ENCODE measurements around the gene CDH22.
A peak's percentile ranks its signal among the peaks of the same experiment; 100 is the strongest.

Gene CDH22

GRCh38 chr20:46308258-46309157 is at the start of gene CDH22:
Gene CDH22, minus strand, starts transcription at chr20:46308498. Its CDS starts 57,204 bp downstream, at chr20:46251294.
- no peak within 1 kb of the TSS for H3K4me3 ChIP-seq (ENCODE audit: low read depth, low read length)
- no peak for DNase-seq (ENCODE audit: low read depth)
- peak; percentile 30 for TF ChIP-seq CTCF (IDR thresholded peaks at IDR 0.05; ENCODE audit: control insufficient read depth, extremely low read depth, insufficient read depth)

- TF ChIP-seq CTCF (IDR thresholded peaks at IDR 0.05; ENCODE audit: control insufficient read depth, extremely low read depth, insufficient read depth), result no peak
- no peak for DNase-seq (ENCODE audit: low read depth)
- no peak overlapping the region for H3K4me3 ChIP-seq (ENCODE audit: low read depth, low read length)
These were observed 48.8 kb upstream of the CDH22 start for GRCh38 chr20:46357030-46357514.

- no peak for TF ChIP-seq CTCF (IDR thresholded peaks at IDR 0.05; ENCODE audit: control insufficient read depth, extremely low read depth, insufficient read depth)
- no peak for DNase-seq (ENCODE audit: low read depth)
- no peak overlapping the region for H3K4me3 ChIP-seq (ENCODE audit: low read depth, low read length)
These were observed 48.1 kb upstream of the CDH22 start for GRCh38 chr20:46356195-46357029.

- no peak for DNase-seq (ENCODE audit: low read depth)
- TF ChIP-seq CTCF (IDR thresholded peaks at IDR 0.05; ENCODE audit: control insufficient read depth, extremely low read depth, insufficient read depth), result no peak
- H3K4me3 ChIP-seq (ENCODE audit: low read depth, low read length), result no peak overlapping the region
These were observed 47.5 kb upstream of the CDH22 start for GRCh38 chr20:46355778-46356177.

GRCh38 chr20:46354920-46355654 is 46.8 kb upstream of the CDH22 start:
- H3K4me3 ChIP-seq (ENCODE audit: low read depth, low read length), result no peak overlapping the region
- no peak for DNase-seq (ENCODE audit: low read depth)
- TF ChIP-seq CTCF (IDR thresholded peaks at IDR 0.05; ENCODE audit: control insufficient read depth, extremely low read depth, insufficient read depth), result no peak

- H3K4me3 ChIP-seq (ENCODE audit: low read depth, low read length), result no peak overlapping the region
- DNase-seq (ENCODE audit: low read depth), result no peak
- TF ChIP-seq CTCF (IDR thresholded peaks at IDR 0.05; ENCODE audit: control insufficient read depth, extremely low read depth, insufficient read depth), result no peak
These were observed 45.9 kb upstream of the CDH22 start for GRCh38 chr20:46354207-46354555.

Measured in LNCaP clone FGC (cell line).